Measurements from ENCODE around the gene ARIH1. TPM values are rescaled to one million over a fixed set of nuclear protein-coding genes. Genes with fewer than 3 reads are reported as not detected.

ARIH1 gene
- polyA plus RNA-seq, 1 experiment, result 90.4 TPM

- TF ChIP-seq, protein P1, sequence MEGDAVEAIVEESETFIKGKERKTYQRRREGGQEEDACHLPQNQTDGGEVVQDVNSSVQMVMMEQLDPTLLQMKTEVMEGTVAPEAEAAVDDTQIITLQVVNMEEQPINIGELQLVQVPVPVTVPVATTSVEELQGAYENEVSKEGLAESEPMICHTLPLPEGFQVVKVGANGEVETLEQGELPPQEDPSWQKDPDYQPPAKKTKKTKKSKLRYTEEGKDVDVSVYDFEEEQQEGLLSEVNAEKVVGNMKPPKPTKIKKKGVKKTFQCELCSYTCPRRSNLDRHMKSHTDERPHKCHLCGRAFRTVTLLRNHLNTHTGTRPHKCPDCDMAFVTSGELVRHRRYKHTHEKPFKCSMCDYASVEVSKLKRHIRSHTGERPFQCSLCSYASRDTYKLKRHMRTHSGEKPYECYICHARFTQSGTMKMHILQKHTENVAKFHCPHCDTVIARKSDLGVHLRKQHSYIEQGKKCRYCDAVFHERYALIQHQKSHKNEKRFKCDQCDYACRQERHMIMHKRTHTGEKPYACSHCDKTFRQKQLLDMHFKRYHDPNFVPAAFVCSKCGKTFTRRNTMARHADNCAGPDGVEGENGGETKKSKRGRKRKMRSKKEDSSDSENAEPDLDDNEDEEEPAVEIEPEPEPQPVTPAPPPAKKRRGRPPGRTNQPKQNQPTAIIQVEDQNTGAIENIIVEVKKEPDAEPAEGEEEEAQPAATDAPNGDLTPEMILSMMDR (IDR thresholded peaks at IDR 0.05; ENCODE audit: low read depth, low read length), result no peak
- ChIA-PET CTCF (no interaction called here), POLR2A (no interaction called here)
- DNase-seq (ENCODE audit: low read depth, low spot score), result no peak
- peaks cover 3% of the 10 kb centered on the region for H3K27me3 ChIP-seq (ENCODE audit: control insufficient read depth, insufficient read depth, low read length)
- no peak overlapping the region for H3K27ac ChIP-seq (ENCODE audit: low read depth, low read length)
- H3K4me3 ChIP-seq (ENCODE audit: low read depth, low read length), result no peak overlapping the region
- no peaks in the 10 kb centered on the region for H3K9me3 ChIP-seq (ENCODE audit: control insufficient read depth, insufficient read depth, low read length)
Measured at GRCh38 chr15:72450805-72451204, 23.3 kb upstream of the ARIH1 start.

GRCh38 chr15:72451224-72451623 lies 22.9 kb upstream of the ARIH1 start:
- DNase-seq (ENCODE audit: low read depth, low spot score), result no peak
- Histone ChIP-seq H3K27ac (ENCODE audit: low read depth, low read length) (no peak overlapping the region), H3K27me3 (ENCODE audit: control insufficient read depth, insufficient read depth, low read length) (peaks cover 3% of the 10 kb centered on the region), H3K9me3 (ENCODE audit: control insufficient read depth, insufficient read depth, low read length) (no peaks in the 10 kb centered on the region), H3K4me3 (ENCODE audit: low read depth, low read length) (no peak overlapping the region)
- TF ChIP-seq, protein P1 (IDR thresholded peaks at IDR 0.05; ENCODE audit: low read depth, low read length), result no peak
- ChIA-PET POLR2A (no interaction called here), CTCF (no interaction called here)

GRCh38 chr15:72456684-72457083 lies 17.4 kb upstream of the ARIH1 start:
- H3K9me3 ChIP-seq (ENCODE audit: control insufficient read depth, insufficient read depth, low read length), result no peaks in the 10 kb centered on the region
- ChIA-PET CTCF (no interaction called here), POLR2A (no interaction called here)
- no peak for DNase-seq (ENCODE audit: low read depth, low spot score)
- TF ChIP-seq, protein P1 (IDR thresholded peaks at IDR 0.05; ENCODE audit: low read depth, low read length), result no peak
- H3K27me3 ChIP-seq (ENCODE audit: control insufficient read depth, insufficient read depth, low read length), result peaks cover 3% of the 10 kb centered on the region
- H3K27ac ChIP-seq (ENCODE audit: low read depth, low read length), result no peak overlapping the region
- H3K4me3 ChIP-seq (ENCODE audit: low read depth, low read length), result no peak overlapping the region

DNA sequence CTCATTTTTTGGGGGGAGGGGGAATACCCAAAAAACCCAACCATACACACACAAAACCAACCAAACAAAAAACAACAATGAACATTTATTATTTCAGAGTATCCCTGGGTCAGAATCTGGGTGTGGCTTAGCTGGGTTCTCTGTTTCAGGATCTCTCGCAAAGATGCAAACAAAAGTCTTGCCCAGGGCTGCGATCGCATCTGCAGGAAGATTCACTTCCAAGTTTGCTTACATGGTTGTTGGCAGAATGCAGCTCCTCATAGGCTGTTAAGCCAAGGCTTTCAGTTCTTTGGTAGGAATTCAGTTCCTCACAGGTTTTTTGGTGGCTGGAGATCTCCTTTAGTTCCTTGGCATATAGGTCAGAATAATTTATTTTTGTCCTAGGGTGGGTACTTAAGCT lies 13.7 kb upstream of the ARIH1 start:
- POLR2A ChIA-PET, result no interaction called here
- no peak for DNase-seq (ENCODE audit: low read depth, low spot score)
- no peak overlapping the region for H3K27ac ChIP-seq (ENCODE audit: low read depth, low read length)
- CTCF ChIA-PET, result interaction anchor here (0.9 kb wide), 1 partner anchor 147 kb away, joined by 3 read pairs; no protein-coding TSS in a partner anchor
- H3K27me3 ChIP-seq (ENCODE audit: control insufficient read depth, insufficient read depth, low read length), result no peaks in the 10 kb centered on the region
- no peaks in the 10 kb centered on the region for H3K9me3 ChIP-seq (ENCODE audit: control insufficient read depth, insufficient read depth, low read length)
- TF ChIP-seq, protein P1 (IDR thresholded peaks at IDR 0.05; ENCODE audit: low read depth, low read length), result no peak
- no peak overlapping the region for H3K4me3 ChIP-seq (ENCODE audit: low read depth, low read length)

GRCh38 chr15:72463702-72464101 lies 10.4 kb upstream of the ARIH1 start:
- H3K4me3 ChIP-seq (ENCODE audit: low read depth, low read length), result no peak overlapping the region
- no peak for DNase-seq (ENCODE audit: low read depth, low spot score)
- TF ChIP-seq, protein P1 (IDR thresholded peaks at IDR 0.05; ENCODE audit: low read depth, low read length), result no peak
- ChIA-PET POLR2A (interaction anchor here (1.6 kb wide), 1 partner anchor 10 kb away, joined by 6 read pairs; the partner anchor contains the start of gene ARIH1), CTCF (interaction anchor here (1.0 to 1.1 kb wide), 2 partner anchors 10 to 136 kb away, joined by 3 read pairs; partner anchors contain the start of gene ARIH1)
- no peaks in the 10 kb centered on the region for H3K9me3 ChIP-seq (ENCODE audit: control insufficient read depth, insufficient read depth, low read length)
- H3K27me3 ChIP-seq (ENCODE audit: control insufficient read depth, insufficient read depth, low read length), result no peaks in the 10 kb centered on the region
- H3K27ac ChIP-seq (ENCODE audit: low read depth, low read length), result no peak overlapping the region

All from AG04450 (cell line).